Liver (tissue), 9 donors: Measurements from ENCODE around the gene DIPK1A. TPM values are rescaled to one million over a fixed set of nuclear protein-coding genes. Genes with fewer than 3 reads are reported as not detected.
"Not testable (repeated sequence)": the region's sequence is repeated elsewhere in the genome, so short reads cannot be mapped to it uniquely, and the experiment has no call there.

ENCODE experiments used
- DNase-seq: peaks from one replicate; pipeline ENCODE4 v3.0.0-alpha.2; 2017; ENCODE audit warnings: low spot score
- H3K27ac ChIP-seq, 2 donors: one replicate each; pipeline ENCODE4 v1.7.0; 2013; ENCODE audit warnings: inconsistent platforms in 2 of 2, low read length in 2 of 2, control low read depth in 1 of 2, low read depth in 1 of 2, mild to moderate bottlenecking in 1 of 2
- H3K27me3 ChIP-seq, 4 donors: one replicate each; pipeline versions ENCODE4 v1.6.1 to v1.7.0; 2013; ENCODE audit warnings: low read length in 3 of 4, inconsistent platforms in 1 of 4, mild to moderate bottlenecking in 1 of 4, moderate library complexity in 1 of 4; ENCODE audit not compliant: control insufficient read depth in 4 of 4, insufficient read depth in 4 of 4
- H3K36me3 ChIP-seq, 4 donors: one replicate each; pipeline versions ENCODE4 v1.6.1 to v1.7.0; 2013; ENCODE audit warnings: low read length in 3 of 4, mild to moderate bottlenecking in 3 of 4, low read depth in 1 of 4, moderate library complexity in 1 of 4; ENCODE audit not compliant: control insufficient read depth in 4 of 4, insufficient read depth in 3 of 4
- H3K4me1 ChIP-seq, 4 donors: one replicate each; pipeline versions ENCODE4 v1.6.1 to v1.7.0; 2013; ENCODE audit warnings: low read length in 3 of 4, mild to moderate bottlenecking in 3 of 4, moderate library complexity in 1 of 4; ENCODE audit not compliant: control insufficient read depth in 4 of 4, insufficient read depth in 4 of 4
- H3K4me3 ChIP-seq, 3 donors: one replicate each; pipeline versions ENCODE4 v1.6.1 to v1.7.0; 2013; ENCODE audit warnings: low read length in 3 of 3, control low read depth in 1 of 3, low read depth in 1 of 3, mild to moderate bottlenecking in 1 of 3
- H3K9ac ChIP-seq, 2 donors: one replicate each; pipeline ENCODE4 v1.7.0; 2013; ENCODE audit warnings: low read length in 2 of 2, mild to moderate bottlenecking in 2 of 2, moderate library complexity in 2 of 2, control low read depth in 1 of 2, low read depth in 1 of 2
- H3K9me3 ChIP-seq, 4 donors: one replicate each; pipeline versions ENCODE4 v1.6.1 to v1.7.0; 2013; ENCODE audit warnings: low read length in 3 of 4; ENCODE audit not compliant: control insufficient read depth in 4 of 4
- EGR1 ChIP-seq, 2 donors: IDR thresholded peaks; 2 replicates each; pipeline ENCODE4 v1.6.1; 2016 to 2018; ENCODE audit warnings: antibody characterized with exemption in 2 of 2, low read depth in 2 of 2
- FOXA1 ChIP-seq: IDR thresholded peaks from 2 replicates; pipeline ENCODE4 v1.6.1; 2016; ENCODE audit warnings: antibody characterized with exemption
- FOXA2 ChIP-seq: IDR thresholded peaks from 2 replicates; pipeline ENCODE4 v1.6.1; 2016; ENCODE audit warnings: antibody characterized with exemption
- JUND ChIP-seq, 2 donors: IDR thresholded peaks; 2 replicates each; pipeline ENCODE4 v1.6.1; 2016; ENCODE audit warnings: antibody characterized with exemption in 2 of 2
- NR2F2 ChIP-seq: IDR thresholded peaks from 2 replicates; pipeline ENCODE4 v1.6.1; 2016; ENCODE audit warnings: antibody characterized with exemption
- RAD21 ChIP-seq, 2 donors: IDR thresholded peaks; 2 replicates each; pipeline ENCODE4 v1.6.1; 2016; ENCODE audit warnings: antibody characterized with exemption in 2 of 2, mild to moderate bottlenecking in 2 of 2
- RXRA ChIP-seq, 2 donors: IDR thresholded peaks; 2 replicates each; pipeline ENCODE4 v1.6.1; 2017 to 2018; ENCODE audit warnings: antibody characterized with exemption in 2 of 2, mild to moderate bottlenecking in 1 of 2
- SP1 ChIP-seq: IDR thresholded peaks from 2 replicates; pipeline ENCODE4 v1.6.1; 2018; ENCODE audit warnings: antibody characterized with exemption, mild to moderate bottlenecking
- TAF1 ChIP-seq: conservative IDR thresholded peaks from 2 replicates; pipeline ENCODE4 v1.6.1; 2016; ENCODE audit warnings: antibody characterized with exemption, mild to moderate bottlenecking
- YY1 ChIP-seq: IDR thresholded peaks from 2 replicates; pipeline ENCODE4 v1.6.1; 2016; ENCODE audit warnings: antibody characterized with exemption, mild to moderate bottlenecking
- whole genome bisulfite sequencing: extraction: QIAGEN DNeasy Blood & Tissue Kit; methylation state at CpG from one replicate; pipeline ENCODE4 v1.1.7; 2013; 5-methylcytosine and 5-hydroxymethylcytosine counted together
- polyA plus RNA-seq, 2 donors: library from polyadenylated mRNA; stranded (reverse) in 1 of 2; unstranded in 1 of 2; fragments of 200-250 nt in 1 of 2; fragments of >200 nt in 1 of 2; fragmentation: Nextera tagmentation in 1 of 2; extraction: Ambion mirVana in 1 of 2; gene quantifications; one replicate each; pipeline versions ENCODE4 v1.2.1 to v1.2.3, GENCODE V29; 2013 to 2015
- total RNA-seq, 2 donors: library from RNA; depleted of rRNA; stranded (reverse); fragments of >200 nt; gene quantifications; one replicate each; pipeline ENCODE4 v1.2.3, GENCODE V29; 2014
- TF ChIP-seq, protein P1 (sequence below): IDR thresholded peaks from 2 replicates; pipeline ENCODE4 v1.6.1; 2016; ENCODE audit warnings: antibody characterized with exemption, mild to moderate bottlenecking
- TF ChIP-seq, protein P2 (sequence below): IDR thresholded peaks from 2 replicates; pipeline ENCODE4 v1.6.1; 2016; ENCODE audit warnings: antibody characterized with exemption
- TF ChIP-seq, protein P3 (sequence below): fragments of 150-350 bp; IDR thresholded peaks from 2 replicates; pipeline ENCODE4 v1.5.1; 2017; ENCODE audit warnings: improper control_type of control experiment, low read depth, low read length; ENCODE audit not compliant: missing input control
- donor health status: healthy.
- donor health status: healthy.
- donor health status: healthy.
- donor health status: healthy.
- donor health status: healthy.

DIPK1A gene
- total and polyA plus RNA-seq, 4 donors: 7.9 to 11.6 (median 10.2) TPM

DNA sequence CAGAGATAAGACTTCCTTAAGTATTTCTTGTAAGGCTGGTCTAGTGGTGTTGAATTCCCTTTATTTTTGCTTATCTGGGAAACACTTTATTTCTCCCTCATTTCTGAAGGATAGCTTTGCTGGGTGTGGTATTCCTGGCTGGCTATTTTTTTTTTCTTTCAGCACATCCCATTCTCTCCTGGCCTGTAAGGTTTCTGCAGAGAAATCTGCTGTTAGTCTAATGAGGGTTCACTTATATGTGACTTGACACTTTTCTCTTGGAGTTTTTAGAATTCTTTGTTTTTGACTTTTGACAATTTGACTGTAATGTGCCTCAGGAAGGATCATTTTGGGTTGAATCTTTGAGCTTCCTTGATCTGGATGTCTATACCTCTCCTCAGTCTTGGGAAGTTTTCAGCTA, 61.5 kb downstream of the DIPK1A start (continued):
- TF ChIP-seq, protein P1, sequence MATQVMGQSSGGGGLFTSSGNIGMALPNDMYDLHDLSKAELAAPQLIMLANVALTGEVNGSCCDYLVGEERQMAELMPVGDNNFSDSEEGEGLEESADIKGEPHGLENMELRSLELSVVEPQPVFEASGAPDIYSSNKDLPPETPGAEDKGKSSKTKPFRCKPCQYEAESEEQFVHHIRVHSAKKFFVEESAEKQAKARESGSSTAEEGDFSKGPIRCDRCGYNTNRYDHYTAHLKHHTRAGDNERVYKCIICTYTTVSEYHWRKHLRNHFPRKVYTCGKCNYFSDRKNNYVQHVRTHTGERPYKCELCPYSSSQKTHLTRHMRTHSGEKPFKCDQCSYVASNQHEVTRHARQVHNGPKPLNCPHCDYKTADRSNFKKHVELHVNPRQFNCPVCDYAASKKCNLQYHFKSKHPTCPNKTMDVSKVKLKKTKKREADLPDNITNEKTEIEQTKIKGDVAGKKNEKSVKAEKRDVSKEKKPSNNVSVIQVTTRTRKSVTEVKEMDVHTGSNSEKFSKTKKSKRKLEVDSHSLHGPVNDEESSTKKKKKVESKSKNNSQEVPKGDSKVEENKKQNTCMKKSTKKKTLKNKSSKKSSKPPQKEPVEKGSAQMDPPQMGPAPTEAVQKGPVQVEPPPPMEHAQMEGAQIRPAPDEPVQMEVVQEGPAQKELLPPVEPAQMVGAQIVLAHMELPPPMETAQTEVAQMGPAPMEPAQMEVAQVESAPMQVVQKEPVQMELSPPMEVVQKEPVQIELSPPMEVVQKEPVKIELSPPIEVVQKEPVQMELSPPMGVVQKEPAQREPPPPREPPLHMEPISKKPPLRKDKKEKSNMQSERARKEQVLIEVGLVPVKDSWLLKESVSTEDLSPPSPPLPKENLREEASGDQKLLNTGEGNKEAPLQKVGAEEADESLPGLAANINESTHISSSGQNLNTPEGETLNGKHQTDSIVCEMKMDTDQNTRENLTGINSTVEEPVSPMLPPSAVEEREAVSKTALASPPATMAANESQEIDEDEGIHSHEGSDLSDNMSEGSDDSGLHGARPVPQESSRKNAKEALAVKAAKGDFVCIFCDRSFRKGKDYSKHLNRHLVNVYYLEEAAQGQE: no peak
- no peak for TF ChIP-seq RAD21 (IDR thresholded peaks at IDR 0.05)

DNA sequence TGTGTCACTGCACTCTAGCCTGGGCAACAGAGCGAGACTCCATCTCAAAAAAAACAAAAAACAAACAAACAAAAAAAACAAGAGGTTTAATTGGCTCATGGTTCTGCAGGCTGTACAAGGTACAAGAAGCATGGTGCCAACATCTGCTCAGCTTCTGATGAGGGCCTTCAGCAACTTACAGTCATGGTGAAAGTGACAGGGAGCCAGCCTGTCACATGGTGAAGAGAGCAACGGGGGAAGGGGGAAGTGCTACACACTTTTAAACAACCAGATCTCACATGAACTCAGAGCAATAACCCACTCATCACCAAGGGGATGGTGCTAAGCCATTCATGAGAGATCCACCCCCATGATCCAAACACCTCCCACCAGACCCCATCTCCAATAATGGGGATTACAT, 63.2 kb downstream of the DIPK1A start:
- H3K9ac ChIP-seq, H3K9me3 ChIP-seq, H3K4me1 ChIP-seq, H3K4me3 ChIP-seq, H3K27me3 ChIP-seq, H3K27ac ChIP-seq, H3K36me3 ChIP-seq, DNase-seq: not testable (repeated sequence)
- 87% methylated on average over 2 of the region's 2 CpGs for WGBS

DNA sequence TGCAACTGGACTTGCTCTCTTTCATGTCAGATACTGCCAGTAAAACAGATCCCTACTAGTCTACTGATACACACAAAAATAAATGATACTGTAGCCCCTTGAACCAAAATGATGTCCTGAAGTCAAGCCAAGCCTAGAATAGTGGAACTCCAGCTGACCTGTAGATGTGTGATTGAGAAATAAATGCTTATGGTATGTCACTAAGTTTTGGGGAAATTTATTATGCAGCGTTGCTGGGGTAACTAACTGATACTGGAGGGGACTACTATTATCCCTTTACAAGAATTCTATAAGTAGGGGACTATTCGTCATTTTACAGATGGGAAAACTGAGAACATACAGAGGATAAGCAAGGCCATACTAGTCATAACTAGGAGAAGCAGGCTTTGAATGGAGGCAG, 73.8 kb downstream of the DIPK1A start:
- 97% methylated on average over 2 of the region's 2 CpGs for WGBS
- peak overlapping the region in 1 of 2 donors; percentile 28 for H3K27ac ChIP-seq
- no peaks in the 10 kb centered on the region for H3K36me3 ChIP-seq
- H3K4me1 ChIP-seq: peaks cover 0 to 8% (median 4%) of the 10 kb centered on the region in 4 donors
- no peak overlapping the region for H3K4me3 ChIP-seq
- H3K9ac ChIP-seq: no peak overlapping the region
- no peaks in the 10 kb centered on the region for H3K27me3 ChIP-seq
- no peak for DNase-seq
- no peak for TF ChIP-seq NR2F2
- TF ChIP-seq, protein P1: no peak
- TF ChIP-seq, protein P2, sequence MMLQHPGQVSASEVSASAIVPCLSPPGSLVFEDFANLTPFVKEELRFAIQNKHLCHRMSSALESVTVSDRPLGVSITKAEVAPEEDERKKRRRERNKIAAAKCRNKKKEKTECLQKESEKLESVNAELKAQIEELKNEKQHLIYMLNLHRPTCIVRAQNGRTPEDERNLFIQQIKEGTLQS: no peak
- TF ChIP-seq RXRA (IDR thresholded peaks at IDR 0.05): no peak
- no peak for TF ChIP-seq FOXA2
- no peak for TF ChIP-seq JUND (IDR thresholded peaks at IDR 0.05)
- no peak for TF ChIP-seq TAF1
- TF ChIP-seq YY1: no peak
- TF ChIP-seq, protein P3, sequence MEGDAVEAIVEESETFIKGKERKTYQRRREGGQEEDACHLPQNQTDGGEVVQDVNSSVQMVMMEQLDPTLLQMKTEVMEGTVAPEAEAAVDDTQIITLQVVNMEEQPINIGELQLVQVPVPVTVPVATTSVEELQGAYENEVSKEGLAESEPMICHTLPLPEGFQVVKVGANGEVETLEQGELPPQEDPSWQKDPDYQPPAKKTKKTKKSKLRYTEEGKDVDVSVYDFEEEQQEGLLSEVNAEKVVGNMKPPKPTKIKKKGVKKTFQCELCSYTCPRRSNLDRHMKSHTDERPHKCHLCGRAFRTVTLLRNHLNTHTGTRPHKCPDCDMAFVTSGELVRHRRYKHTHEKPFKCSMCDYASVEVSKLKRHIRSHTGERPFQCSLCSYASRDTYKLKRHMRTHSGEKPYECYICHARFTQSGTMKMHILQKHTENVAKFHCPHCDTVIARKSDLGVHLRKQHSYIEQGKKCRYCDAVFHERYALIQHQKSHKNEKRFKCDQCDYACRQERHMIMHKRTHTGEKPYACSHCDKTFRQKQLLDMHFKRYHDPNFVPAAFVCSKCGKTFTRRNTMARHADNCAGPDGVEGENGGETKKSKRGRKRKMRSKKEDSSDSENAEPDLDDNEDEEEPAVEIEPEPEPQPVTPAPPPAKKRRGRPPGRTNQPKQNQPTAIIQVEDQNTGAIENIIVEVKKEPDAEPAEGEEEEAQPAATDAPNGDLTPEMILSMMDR: no peak
- TF ChIP-seq RAD21 (IDR thresholded peaks at IDR 0.05): no peak
- TF ChIP-seq EGR1 (IDR thresholded peaks at IDR 0.05; ENCODE audit: low read depth in 2 of 2): no peak
- no peak for TF ChIP-seq SP1
- no peak for TF ChIP-seq FOXA1
- H3K9me3 ChIP-seq: no peaks in the 10 kb centered on the region
